ENCODE data around the gene RNASE7.

GRCh38 chr14:21017528-21018245, 24.5 kb upstream of the RNASE7 start:
- TF ChIP-seq CTCF (IDR thresholded peaks at IDR 0.05; ENCODE audit: low read depth, low read length) (no peak), EZH2phosphoT487 (IDR thresholded peaks at IDR 0.05; ENCODE audit: low read depth) (no peak)

Data from OCI-LY3 (cell line).